Ishikawa (cell line): ENCODE data around the gene CATSPER3.

Experiments
- CEBPB ChIP-seq: IDR thresholded peaks from 2 replicates; pipeline ENCODE4 v1.6.1; 2012
- CREB1 ChIP-seq: IDR thresholded peaks from 2 replicates; pipeline ENCODE4 v1.6.1; 2012; ENCODE audit warnings: low read depth
- EGR1 ChIP-seq: IDR thresholded peaks from 2 replicates; pipeline ENCODE4 v1.6.1; 2012
- EP300 ChIP-seq: IDR thresholded peaks from 2 replicates; pipeline ENCODE4 v1.6.1; 2012; ENCODE audit warnings: borderline replicate concordance
- FOXM1 ChIP-seq: IDR thresholded peaks from 2 replicates; pipeline ENCODE4 v1.6.1; 2012; ENCODE audit warnings: low read depth, borderline replicate concordance
- NFIC ChIP-seq: IDR thresholded peaks from 2 replicates; pipeline ENCODE4 v1.6.1; 2012
- RAD21 ChIP-seq: IDR thresholded peaks from 2 replicates; pipeline ENCODE4 v1.6.1; 2012; ENCODE audit warnings: low read depth
- TAF1 ChIP-seq: IDR thresholded peaks from 2 replicates; pipeline ENCODE4 v1.6.1; 2012; ENCODE audit warnings: low read depth, mild to moderate bottlenecking
- TCF12 ChIP-seq: IDR thresholded peaks from 2 replicates; pipeline ENCODE4 v1.6.1; 2012; ENCODE audit warnings: low read depth
- TEAD4 ChIP-seq: IDR thresholded peaks from 2 replicates; pipeline ENCODE4 v1.6.1; 2012
- YY1 ChIP-seq: IDR thresholded peaks from 2 replicates; pipeline ENCODE4 v1.6.1; 2012; ENCODE audit warnings: low read depth
- ZBTB7A ChIP-seq: IDR thresholded peaks from 2 replicates; pipeline ENCODE4 v1.6.1; 2012; ENCODE audit warnings: low read depth
- TF ChIP-seq, protein P1 (sequence below): IDR thresholded peaks from 2 replicates; pipeline ENCODE4 v1.6.1; 2012
- TF ChIP-seq, protein P2 (sequence below): IDR thresholded peaks from 2 replicates; pipeline ENCODE4 v1.6.1; 2012; ENCODE audit warnings: low read depth, mild to moderate bottlenecking
- TF ChIP-seq, protein P3 (sequence below): IDR thresholded peaks from 2 replicates; pipeline ENCODE4 v1.6.1; 2012

The CATSPER3 gene

DNA sequence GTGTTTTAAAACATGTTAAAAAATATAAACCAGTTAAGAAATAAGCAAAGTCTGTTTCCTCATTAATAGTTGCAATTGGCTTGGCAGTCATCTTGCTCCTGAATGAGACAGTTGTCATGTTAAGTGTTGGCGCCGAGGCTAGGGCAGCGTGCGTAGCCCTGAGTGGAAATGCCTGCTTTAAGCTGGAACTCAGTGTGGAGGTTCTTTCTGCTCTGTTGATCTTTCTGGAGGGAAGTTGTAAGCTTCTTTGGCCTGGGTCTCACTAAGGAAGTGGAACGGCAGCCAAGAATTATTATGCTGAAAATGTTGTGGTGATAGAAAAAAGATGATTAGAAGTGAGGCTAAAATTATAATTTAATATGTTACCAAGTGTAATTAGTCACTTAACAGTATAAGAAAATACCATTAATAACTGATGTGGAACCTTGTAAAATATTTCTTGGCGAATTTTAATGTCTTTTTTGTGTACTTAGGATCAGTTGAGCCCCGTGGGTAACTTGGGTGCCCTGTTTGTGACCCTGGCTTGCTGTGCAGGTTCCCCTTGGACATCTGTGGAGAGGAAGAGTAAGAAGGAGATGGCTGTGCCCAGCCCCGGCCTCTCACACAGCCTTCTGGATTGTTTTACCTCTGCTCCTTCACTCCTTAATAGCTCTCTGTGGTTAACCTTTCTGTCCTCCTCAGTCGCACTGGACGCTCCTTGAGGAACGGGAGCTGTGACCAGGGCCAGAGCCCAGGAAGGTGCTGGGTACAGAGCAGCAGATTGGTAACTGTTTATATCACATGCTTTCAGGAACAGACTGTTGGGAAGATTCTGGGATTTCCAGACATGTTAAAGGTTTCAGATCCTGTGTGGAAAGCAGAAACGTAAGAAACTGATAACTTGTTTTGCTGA lies 31.8 kb upstream of the CATSPER3 start:
- TF ChIP-seq FOXM1: no peak
- TF ChIP-seq ZBTB7A: no peak
- no peak for TF ChIP-seq CREB1
- TF ChIP-seq RAD21: no peak
- no peak for TF ChIP-seq EGR1

DNA sequence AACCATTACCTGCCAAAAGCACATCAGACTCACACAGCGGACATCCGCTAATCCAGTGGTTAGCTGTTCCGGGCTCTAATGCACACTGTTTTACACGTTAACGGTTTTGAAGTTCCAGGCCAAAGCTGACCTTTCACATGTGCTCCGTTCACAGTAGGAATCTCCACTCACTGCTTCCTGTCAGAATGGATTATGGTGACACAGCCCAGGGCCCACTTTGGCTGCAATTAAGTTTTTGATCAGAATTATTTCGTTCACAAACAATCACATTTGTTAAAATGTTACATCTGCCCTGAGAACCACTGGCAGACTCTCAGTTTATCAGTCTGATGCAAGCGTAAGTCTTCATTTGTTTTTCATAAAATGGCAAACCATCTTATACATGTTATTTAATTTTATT lies 30.2 kb upstream of the CATSPER3 start:
- TF ChIP-seq TCF12: no peak
- TF ChIP-seq EGR1: no peak
- TF ChIP-seq TAF1: no peak
- TF ChIP-seq EP300: no peak
- TF ChIP-seq, protein P1, sequence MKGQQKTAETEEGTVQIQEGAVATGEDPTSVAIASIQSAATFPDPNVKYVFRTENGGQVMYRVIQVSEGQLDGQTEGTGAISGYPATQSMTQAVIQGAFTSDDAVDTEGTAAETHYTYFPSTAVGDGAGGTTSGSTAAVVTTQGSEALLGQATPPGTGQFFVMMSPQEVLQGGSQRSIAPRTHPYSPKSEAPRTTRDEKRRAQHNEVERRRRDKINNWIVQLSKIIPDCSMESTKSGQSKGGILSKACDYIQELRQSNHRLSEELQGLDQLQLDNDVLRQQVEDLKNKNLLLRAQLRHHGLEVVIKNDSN: no peak
- no peak for TF ChIP-seq RAD21
- no peak for TF ChIP-seq FOXM1
- TF ChIP-seq, protein P2, sequence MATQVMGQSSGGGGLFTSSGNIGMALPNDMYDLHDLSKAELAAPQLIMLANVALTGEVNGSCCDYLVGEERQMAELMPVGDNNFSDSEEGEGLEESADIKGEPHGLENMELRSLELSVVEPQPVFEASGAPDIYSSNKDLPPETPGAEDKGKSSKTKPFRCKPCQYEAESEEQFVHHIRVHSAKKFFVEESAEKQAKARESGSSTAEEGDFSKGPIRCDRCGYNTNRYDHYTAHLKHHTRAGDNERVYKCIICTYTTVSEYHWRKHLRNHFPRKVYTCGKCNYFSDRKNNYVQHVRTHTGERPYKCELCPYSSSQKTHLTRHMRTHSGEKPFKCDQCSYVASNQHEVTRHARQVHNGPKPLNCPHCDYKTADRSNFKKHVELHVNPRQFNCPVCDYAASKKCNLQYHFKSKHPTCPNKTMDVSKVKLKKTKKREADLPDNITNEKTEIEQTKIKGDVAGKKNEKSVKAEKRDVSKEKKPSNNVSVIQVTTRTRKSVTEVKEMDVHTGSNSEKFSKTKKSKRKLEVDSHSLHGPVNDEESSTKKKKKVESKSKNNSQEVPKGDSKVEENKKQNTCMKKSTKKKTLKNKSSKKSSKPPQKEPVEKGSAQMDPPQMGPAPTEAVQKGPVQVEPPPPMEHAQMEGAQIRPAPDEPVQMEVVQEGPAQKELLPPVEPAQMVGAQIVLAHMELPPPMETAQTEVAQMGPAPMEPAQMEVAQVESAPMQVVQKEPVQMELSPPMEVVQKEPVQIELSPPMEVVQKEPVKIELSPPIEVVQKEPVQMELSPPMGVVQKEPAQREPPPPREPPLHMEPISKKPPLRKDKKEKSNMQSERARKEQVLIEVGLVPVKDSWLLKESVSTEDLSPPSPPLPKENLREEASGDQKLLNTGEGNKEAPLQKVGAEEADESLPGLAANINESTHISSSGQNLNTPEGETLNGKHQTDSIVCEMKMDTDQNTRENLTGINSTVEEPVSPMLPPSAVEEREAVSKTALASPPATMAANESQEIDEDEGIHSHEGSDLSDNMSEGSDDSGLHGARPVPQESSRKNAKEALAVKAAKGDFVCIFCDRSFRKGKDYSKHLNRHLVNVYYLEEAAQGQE: no peak
- no peak for TF ChIP-seq CEBPB
- no peak for TF ChIP-seq ZBTB7A
- TF ChIP-seq YY1: no peak
- no peak for TF ChIP-seq TEAD4
- no peak for TF ChIP-seq NFIC
- TF ChIP-seq CREB1: no peak
- TF ChIP-seq, protein P3, sequence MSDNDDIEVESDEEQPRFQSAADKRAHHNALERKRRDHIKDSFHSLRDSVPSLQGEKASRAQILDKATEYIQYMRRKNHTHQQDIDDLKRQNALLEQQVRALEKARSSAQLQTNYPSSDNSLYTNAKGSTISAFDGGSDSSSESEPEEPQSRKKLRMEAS: no peak

DNA sequence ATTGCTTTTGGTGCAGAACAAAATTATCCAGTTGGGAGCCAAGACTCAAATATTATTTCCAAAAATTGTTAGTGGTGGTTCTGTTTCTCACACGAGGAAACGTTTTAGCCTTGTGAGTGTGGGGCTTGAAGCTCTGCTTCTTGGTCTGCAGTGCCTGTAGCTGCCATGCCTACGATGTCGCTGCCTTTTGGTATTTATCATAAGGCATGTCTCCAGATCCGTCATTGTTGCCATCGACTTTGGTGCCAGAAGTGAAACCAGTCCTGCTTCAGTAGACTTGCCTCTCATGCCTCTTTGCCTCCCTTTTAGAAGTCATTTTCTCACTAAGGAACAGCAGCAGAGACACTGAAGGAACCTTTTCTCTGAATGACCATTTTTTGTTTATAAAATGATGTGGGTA lies 29.7 kb upstream of the CATSPER3 start:
- TF ChIP-seq EGR1 (no peak), CEBPB (no peak)

DNA sequence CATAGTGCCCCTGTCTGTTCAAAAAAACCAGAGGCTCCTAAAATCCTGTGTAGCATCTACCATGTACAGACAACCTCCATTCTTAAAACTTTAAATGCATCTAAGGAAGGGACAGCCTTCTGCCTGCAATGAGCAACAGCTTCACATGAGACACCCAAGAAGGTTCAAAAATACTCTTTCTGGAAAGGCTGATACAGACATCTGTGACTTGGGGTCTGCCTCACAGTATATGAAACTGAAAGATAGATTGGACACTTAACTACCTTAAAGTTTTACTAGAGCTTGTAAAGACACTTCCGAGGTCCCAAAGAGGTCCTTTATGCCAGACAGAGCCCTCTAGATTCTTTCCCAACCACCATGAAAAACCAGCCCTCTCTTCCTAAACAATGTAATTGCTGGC lies 28.2 kb upstream of the CATSPER3 start:
- TF ChIP-seq TCF12: no peak

DNA sequence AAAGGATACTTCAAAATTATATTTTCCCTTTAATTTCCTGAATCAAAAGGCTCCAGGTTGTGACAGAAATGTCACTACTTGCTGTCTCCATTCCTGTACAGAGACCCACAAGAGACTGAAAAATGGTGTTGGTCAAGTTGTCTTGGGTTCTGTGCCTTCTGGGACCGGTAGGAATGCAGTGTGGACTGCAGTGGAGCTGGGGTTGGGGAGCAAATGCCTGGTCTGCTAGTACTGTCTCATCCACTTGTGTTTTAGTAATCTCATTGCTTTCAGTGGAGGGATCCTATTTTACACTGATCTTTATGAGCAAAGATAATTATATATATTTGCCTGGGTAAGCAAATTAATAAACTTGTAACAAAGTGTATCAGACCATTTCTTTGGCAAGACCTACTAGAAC lies 24.2 kb upstream of the CATSPER3 start:
- TF ChIP-seq EGR1 (no peak), CEBPB (no peak), YY1 (no peak), TCF12 (no peak), CREB1 (no peak), TEAD4 (no peak), EP300 (no peak), TAF1 (no peak), NFIC (no peak), ZBTB7A (no peak), FOXM1 (no peak), RAD21 (no peak)
- TF ChIP-seq, protein P3: no peak
- TF ChIP-seq, protein P2: no peak
- TF ChIP-seq, protein P1: no peak

DNA sequence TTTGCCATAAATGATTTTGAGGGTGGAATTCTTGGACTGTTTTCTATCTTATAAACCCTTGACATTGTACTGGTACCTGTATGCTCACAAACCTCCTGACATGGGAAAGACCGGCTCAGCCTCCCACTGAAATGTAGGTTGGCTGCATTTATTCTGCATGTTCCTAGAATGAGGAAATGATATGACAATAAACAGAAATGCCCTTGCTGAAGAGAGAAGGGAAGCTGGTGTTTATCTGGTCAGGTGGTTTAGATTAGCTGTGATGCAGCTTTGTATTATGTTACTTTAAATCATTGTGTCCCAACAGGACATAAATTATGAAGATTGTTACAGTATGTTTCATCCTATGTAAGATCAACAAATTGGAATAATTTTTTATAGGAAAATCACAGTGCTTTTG lies 23.1 kb upstream of the CATSPER3 start:
- TF ChIP-seq NFIC: no peak
- TF ChIP-seq EP300: no peak
- no peak for TF ChIP-seq TCF12
- TF ChIP-seq CREB1: no peak
- no peak for TF ChIP-seq FOXM1
- TF ChIP-seq, protein P3: no peak
- TF ChIP-seq YY1: no peak
- no peak for TF ChIP-seq CEBPB
- TF ChIP-seq, protein P2: no peak
- no peak for TF ChIP-seq RAD21
- TF ChIP-seq, protein P1: no peak
- TF ChIP-seq TAF1: no peak
- no peak for TF ChIP-seq TEAD4
- no peak for TF ChIP-seq EGR1
